Stimulated activated CD4-positive, alpha-beta T cell treated with anti-CD3 and anti-CD28 coated beads, Interleukin-1b, Interleukin-23, amount 100 ng/mL, for 1 hour (primary cell): ENCODE measurements around the gene FKBP10.
"Not testable (repeated sequence)": the region's sequence is repeated elsewhere in the genome, so short reads cannot be mapped to it uniquely, and the experiment has no call there.

Experiments
- DNase-seq, 2 donors: peaks; one replicate each; pipeline ENCODE4 v3.0.0-alpha.2; 2020; ENCODE audit warnings: low read depth in 2 of 2

Gene FKBP10, protein sequence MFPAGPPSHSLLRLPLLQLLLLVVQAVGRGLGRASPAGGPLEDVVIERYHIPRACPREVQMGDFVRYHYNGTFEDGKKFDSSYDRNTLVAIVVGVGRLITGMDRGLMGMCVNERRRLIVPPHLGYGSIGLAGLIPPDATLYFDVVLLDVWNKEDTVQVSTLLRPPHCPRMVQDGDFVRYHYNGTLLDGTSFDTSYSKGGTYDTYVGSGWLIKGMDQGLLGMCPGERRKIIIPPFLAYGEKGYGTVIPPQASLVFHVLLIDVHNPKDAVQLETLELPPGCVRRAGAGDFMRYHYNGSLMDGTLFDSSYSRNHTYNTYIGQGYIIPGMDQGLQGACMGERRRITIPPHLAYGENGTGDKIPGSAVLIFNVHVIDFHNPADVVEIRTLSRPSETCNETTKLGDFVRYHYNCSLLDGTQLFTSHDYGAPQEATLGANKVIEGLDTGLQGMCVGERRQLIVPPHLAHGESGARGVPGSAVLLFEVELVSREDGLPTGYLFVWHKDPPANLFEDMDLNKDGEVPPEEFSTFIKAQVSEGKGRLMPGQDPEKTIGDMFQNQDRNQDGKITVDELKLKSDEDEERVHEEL

DNA sequence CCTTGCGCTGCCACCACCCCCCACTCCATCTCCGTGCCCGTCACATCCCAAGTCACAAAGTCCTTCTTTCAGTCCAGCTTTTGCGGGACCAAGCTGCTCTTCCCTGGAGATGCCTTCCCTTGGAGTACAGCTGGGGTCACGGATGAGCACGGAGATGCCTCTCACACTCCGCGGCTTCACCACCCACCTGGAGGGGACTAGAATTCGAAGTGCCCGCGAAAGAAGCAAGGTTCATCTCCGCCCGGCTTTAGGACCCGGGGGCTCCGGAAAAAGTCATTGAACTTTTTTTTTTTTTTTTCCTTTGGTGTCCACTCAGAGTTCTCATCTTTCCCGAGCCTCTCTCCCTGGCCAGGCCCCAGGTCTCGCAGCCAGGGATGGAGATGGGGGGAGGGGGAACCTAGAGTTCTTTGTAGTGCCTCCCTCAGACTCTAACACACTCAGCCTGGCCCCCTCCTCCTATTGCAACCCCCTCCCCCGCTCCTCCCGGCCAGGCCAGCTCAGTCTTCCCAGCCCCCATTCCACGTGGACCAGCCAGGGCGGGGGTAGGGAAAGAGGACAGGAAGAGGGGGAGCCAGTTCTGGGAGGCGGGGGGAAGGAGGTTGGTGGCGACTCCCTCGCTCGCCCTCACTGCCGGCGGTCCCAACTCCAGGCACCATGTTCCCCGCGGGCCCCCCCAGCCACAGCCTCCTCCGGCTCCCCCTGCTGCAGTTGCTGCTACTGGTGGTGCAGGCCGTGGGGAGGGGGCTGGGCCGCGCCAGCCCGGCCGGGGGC is at the start of gene FKBP10:
FKBP10 (plus strand) TSS at position 624 of the 771 bp plus-strand sequence; CDS start at position 655, 31 bp downstream.
- DNase-seq: no peak

DNA sequence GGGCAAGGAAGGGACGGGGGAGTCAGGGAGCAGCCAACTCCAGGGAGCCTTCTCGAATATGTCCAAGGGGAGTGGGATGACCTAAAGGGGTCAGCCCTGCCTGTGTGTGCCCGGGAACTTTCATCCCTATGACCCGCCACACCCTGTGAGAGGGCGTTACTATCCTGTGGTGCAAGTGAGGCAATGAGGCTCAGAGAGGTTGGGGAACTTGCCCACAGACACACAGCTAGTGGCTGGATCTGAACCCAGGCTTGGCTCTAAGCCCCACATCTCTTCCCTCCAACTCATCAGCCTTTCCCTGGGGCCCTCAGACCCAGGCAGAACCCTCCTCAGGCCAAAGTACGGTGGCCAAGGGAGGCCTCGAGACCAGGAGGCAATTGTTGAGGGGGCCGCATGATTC is 49.5 kb upstream of the FKBP10 start:
- DNase-seq: no peak

DNA sequence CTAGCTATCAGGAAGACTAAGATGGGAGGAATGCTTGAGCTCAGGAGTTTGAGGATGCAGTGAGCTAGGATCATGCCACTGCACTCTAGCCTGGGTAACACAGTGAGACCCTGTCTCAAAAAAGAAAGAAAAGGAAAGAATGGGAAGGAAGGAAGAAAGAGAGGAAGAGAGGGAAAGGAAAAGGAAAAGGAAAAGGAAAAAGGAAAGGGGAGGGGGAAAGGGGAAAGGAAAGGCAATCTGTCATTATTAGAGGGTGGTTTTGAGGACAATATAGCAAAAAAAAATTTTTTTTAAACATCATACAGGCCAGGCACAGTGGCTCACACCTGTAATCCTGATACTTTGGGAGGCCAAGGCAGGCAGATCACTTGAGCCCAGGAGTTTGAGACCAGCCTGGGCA is 46.7 kb upstream of the FKBP10 start:
- DNase-seq: no peak

DNA sequence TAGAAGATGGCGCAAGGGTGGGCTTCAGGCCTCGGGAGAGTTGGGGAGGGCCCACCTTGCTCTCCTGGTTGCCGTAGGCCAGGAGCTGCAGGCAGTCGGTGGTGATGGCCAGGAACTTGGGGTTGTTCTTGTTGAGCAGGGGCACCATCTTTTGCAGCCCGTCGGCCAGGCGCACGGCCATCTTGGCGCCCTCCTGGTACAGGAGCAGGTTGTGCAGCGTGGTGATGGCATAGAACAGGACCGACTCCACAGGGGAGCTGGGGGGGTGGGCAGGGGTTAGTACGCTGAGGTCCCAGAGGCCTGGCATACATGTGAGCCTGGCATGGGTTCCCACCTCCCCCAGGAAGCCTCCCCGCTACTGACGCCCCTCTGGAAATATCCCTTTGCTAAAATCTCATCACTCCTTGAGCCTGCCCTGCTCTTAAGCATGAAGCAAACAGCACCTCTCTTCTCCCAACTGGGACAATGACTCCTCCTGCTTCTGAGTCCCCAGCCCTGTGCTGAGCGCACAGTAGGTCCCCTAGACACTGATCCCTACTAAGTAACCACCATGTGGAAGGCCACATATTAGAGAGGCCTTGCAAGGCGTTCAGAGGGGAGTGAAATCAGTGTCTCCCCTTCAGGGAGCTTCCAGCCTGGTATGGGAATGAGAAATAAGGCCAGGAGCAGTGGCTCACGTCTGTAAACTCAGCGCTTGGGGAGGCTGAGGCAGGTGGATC is 45.3 kb upstream of the FKBP10 start:
- no peak for DNase-seq

DNA sequence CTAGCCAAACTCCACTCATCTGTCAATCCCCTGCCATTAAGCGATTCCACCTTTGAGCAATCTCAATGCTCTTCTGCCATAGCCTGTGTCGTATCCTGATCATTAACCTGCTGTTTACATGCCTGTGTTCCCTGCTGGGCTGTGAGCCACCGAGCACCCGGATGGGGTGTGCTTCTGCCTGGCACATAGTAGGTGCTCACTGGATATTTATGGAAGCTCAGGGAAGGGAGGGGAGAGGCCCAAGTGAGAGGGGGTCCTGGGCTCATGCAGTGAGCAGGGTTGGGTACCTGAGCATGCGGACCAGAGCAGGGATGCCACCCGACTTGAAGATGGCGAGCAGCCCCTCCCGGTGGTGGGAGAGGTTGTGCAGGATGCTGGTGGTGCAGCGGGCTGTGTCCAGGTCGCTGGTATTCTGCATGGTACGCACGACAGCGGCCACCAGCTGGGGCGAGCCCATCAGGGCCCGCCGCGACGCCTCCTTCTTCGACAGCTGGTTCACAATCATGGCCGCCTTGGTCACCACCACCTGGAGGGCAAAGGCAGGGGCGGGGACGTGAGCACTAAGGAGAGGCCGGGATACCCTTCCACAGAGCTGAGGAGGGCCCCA is 44.0 kb upstream of the FKBP10 start:
- no peak for DNase-seq

DNA sequence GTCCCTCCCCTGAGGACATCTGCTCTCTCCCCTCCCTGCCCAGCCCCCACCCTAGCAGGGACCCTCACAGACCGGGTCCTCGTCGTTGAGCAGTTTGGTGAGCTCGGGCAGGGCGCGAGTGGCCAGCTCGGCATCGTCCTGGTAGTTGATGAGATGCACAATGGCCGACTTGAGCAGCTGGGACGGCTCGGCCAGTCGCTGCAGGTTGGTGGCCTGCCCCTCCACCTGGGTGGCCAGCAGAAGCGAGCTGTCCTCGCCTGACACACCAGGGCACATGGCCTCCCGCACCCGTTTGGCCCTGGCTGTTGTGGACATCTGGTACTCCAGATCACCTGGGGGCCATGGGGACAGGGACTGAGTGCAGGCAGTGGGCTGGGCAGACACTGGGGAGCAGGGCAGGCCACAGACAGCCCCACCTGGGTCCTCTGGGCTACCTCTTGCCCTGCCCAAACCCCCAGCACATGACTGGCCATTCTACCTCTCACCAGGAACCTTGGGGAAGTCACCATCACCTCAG is 43.4 kb upstream of the FKBP10 start:
- no peak for DNase-seq

DNA sequence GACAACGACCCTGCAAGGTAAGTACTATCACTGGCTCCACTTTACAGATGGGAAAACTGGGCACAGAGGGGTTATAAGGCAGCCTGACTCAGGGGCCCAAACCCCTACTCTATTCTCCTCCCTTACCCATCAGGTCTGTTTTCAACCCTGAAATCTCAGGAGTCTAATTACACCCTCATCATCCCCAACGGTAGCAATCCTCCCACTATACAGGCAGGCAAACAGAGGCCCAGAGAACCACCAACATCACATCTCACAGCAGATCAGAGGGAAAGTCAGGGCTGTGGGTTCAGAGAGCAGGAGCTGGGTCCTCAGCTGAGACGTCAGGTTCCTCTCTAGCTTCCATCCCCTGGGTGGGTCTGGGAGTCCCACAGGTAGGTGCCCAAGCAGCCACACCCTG is 42.8 kb upstream of the FKBP10 start:
- DNase-seq: no peak

DNA sequence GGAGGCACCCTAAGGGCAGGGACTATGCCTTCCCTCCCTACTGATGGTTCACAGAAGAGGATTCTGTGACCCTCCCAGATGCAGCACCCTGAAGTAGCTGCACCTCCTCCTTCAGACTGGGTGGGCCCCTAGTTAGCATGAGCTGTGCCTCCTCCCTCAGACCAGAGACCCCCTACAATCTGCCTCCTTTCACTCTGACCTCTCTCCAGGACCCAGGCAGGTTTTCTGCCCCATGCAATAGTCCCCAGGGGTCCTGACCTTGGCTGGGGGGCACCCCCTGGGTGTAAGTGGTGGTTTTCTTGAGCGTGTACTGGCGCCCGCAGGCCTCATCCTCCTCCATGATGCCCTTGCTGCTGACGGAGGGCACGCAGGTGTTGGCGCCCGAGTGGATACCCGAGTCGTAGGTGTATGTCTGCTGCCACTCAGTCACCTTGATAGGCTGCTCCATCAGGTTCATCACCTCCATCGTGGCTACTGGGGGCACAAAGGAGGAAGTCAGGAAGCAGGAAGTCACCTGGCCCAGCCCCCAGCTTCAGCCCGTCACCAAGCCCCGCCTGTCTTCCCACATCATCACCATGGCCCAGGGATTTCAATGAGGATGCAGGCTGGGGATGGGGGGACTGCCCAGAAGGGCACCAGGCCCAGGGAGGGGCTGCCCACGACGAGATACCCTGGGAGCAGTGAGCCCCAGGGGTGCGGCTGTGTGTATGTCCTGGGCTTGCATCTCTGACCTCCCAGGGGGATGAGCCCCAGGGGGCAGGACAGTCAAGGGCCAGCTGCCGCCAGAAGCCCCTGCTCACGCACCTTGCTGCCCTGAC is 41.2 kb upstream of the FKBP10 start:
- DNase-seq: no peak

DNA sequence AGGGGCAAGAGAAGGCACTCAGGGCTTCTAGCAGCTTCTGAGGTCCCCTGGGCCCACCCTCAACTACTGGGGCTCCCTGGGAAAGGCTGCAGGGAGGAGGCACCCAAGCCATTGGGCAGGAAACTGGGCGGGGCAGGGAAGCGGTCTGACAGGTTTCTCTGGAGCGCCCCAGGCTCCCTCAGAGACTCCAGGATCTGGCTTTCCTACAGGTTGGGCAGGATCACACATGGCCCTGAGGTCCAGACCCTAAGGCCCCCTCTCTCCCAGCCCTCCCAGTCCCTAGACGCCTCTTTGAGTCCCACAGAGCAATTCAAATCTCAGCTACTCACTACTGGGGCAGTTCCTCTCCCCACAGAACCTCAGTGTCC is 40.6 kb upstream of the FKBP10 start:
- DNase-seq: no peak

DNA sequence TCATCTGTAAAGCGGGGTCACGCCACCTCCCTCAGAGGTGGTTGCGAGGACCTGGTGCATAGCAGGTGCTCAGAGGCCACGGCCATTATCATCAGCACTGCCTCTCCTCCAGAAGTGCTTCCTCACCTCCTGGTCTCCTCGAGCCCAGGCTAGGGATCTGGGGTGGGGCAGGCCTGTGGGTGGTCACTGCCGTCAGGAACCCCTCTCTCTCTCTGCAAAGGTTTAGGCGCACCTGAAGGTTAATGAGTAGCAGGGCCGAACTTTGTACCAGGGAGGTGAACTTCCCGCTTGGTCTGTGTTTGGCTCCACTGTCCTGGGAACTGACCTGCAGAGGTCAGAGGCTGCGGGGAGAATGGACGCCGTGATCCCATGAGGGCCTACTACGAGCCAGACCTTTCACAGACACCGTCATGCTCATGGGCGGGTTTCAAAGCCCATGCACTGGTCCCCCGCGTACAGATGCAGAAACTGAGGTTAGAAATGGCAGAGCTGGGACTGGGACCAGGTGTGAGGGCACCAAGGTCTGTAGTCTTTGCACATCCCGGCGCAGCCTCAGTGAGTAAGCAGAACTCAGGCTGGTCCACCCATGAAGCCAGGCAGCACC is 40.1 kb upstream of the FKBP10 start:
- DNase-seq: no peak

DNA sequence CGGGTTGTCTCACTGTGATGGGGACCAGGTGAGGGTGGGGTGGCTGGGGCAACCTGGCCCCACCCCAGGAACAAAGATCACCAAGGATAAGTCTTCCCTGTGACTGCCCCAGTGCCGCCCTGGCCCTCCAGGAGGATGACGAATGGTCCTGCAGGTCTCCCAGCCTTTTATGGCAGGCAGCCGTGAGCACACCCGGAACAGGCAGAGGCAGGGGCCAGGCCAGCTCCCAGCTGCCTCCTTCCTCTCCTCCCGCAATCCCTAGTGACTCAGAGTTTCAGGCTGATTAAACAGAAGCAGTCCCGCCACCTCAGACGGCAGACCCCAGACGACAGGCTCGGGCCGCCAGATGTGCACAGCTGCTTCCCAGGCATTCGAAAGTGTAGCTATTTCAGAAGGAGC is 39.6 kb upstream of the FKBP10 start:
- no peak for DNase-seq

DNA sequence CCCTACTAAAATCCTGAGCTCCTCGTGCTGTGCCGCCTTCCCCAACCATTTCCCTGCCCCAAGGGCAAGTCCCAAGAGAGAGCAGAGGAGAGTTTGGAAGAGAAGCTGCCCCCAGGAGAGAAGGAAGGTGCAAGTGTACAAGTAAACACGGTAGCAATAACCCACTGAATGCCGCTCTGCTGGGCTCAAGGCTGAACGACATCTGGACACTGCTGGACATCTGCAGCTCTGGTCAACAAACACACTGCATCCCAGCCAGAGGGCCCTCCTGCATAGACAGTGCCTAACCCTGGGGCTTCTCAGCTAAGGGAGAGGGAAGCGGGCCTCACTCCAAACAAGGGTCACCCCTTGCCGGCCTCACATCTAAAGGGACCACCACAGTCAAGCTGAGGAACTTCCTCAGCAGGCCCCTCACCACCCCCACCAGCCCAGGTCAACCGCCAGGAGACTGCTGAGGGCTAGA is 39.0 kb upstream of the FKBP10 start:
- DNase-seq: no peak

DNA sequence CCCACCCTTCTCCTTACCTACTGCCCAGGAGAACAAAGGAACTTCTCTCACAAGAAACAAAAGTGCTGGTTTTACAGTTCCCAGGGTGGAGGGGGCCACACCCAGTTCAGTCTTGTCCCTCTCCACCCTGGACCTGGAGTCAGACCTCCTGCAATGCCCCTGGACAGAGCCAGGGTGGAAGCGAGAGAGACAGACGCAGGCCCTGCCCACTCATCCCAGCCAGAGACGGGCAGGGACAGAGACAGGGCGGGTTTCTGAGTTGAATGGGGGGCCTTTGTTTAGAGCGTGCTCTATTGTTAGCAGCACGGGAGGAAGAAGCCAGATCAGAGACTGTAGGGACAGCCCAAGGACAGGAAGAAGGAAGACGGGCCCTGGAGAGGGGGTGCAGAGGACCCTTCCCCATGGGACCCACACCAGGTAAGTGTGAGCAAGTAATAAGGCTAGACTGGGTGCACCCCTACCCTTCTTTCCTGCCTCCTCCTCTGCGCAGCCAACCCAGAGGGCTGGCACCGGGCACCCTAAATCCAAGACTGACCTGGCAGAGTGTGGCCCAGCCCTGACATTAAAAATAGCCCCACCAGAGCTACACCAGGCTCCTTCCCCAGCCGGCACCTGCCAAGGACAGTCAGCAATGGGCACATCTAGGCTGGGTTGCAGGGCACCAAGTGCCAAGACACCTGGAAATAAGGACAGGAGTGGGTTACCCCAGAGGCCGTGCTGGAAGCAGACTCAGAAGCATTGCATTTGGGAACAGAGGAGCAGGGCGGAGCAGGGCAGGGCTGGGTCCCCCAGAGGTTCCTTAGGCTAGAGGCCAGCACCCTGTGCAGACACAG is 37.2 kb upstream of the FKBP10 start:
- no peak for DNase-seq

DNA sequence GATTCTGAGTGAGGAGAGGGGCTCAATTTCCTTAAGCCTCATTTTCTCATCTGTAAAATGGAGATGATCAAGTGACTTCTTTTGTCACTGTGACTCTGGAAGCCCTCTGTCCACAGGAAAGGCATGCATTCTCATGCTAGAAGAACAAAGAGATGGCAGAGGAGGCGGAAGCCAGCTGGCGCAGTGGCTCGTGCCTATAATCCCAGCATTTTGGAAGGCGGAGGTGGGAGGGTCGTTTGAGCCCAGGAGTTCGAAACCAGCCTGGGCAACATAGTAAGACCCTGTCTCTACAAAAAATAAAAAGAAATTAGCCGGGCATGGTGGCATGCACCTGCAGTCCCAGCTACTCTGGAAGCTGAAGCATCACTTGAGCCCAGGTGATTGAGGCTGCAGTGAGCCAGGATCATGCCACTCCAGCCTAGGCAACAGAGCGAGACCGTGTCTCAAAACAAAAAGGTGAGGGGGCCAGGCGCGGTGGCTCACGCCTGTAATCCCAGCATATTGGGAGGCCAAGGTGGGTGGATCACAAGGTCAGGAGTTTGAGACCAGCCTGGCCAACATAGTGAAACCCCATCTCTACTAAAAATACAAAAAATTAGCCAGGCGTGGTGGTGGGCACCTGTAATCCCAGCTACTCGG is 36.4 kb upstream of the FKBP10 start:
- DNase-seq: not testable (repeated sequence)

DNA sequence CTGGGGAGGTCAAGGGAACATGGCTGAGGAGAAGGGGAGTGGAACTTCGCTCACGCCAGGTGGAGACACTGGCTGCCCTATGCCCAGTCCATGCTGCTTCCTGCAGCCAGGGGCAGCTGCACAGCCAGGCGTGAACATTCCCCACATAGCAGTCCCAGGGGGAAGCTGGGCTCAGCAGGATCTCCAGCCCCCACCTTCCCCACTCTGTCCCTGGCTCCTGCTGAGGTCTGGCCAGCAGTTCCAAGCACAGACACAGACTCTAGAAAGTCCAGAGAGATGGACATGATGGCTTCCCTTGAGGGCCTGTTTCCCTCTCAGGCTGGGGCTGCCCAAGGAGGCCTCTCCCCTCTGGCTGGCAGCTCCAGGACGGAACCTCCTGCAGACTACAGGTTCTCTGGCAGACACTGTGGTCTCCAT is 35.6 kb upstream of the FKBP10 start:
- no peak for DNase-seq

DNA sequence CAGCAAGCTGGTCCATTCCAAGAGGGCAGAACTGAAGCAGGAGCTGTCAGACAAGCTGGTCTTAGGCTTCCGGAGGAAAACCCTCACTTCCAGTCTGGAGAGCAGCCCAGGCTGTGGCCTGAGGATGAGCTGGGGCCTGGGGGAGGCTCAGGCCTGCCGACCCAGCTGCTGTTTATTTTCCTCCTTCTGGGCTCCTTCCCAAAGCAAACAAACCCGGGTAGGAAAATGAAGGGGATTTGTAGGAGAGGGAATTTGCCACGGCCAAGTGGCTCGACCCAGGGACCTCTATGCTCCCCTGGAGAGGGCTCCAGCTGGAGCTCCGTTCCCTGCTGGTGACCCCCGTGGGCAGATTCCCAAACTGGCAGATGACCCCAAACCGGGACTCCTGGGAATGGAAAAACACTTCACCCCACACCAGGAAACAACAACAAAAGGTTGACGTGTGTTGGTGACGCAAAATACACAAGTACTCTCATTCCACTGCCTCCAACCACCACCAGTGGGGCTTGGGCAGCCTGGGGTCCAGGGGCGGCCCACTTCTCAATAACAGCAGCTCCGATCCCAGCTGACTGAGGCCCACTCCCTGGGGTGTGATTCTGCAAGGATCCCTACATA is 35.1 kb upstream of the FKBP10 start:
- no peak for DNase-seq

DNA sequence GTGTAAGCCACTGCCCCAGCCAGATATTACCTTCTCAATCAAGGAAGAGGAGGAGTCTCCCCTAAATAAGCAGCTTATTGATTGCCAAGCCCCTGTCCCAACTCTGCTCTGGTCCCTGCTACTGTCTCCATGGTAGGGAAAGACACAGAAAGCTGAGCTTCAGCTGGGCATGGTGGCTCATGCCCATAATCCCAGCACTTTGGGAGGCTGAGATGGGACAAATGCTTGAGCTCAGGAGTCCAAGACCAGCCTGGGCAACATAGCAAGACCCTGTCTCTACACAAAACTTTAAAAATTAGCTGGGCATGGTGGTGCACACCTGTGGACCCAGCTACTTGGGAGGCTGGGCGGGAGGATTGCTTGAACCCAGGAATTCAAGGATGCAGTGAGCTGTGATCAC is 32.9 kb upstream of the FKBP10 start:
- no peak for DNase-seq

DNA sequence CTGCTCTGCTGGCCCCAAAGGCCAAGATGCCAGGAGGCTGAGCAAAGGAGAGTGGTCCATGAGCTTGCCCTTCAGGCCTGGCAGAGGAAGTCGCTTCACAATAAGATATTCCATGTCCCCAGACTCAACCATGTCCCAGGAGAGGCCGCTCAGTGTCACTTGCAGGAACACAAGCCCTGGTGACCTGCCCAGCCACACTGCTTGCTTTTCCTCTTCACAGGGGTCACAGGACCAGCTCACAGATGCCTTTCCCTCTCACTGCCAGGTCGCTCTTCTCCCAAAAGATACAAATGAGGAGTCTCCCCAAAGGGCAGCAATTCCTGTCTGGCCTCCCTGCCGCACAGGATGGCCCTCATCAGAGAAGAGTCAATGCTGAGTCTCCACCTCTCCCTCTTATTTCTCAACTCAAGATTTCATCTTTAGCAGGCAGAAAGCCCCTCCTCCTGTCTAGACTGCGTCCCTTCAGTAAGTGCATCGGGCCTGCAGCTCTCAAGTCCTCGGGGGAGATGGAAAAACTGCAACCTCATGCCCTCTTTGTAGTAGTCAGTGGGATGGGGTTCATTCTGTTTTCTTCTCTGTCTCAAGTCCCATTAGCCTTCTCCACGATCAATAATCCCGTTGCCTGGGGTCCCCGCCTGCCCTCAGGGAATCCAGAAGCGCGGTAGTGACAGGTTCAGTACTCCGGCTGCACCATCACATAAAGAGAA is 31.2 kb upstream of the FKBP10 start:
- no peak for DNase-seq
